Neural progenitor cell (in vitro differentiated cells): ENCODE results near the gene ZFAND4. TPM values are rescaled to one million over a fixed set of nuclear protein-coding genes. Genes with fewer than 3 reads are reported as not detected.
"Not testable (repeated sequence)": the region's sequence is repeated elsewhere in the genome, so short reads cannot be mapped to it uniquely, and the experiment has no call there.

Experiments
- DNase-seq: peaks from one replicate; pipeline ENCODE4 v3.0.0-alpha.2; 2016; ENCODE audit warnings: low spot score
- H2AFZ ChIP-seq: fragments of 200-600 bp; sonication (generic); replicated peaks from 2 replicates; pipeline ENCODE4 v1.6.1; 2016; ENCODE audit warnings: antibody characterized with exemption
- H3F3A ChIP-seq: fragments of 200-600 bp; sonication (generic); 2 replicates; pipeline ENCODE4 v1.6.1; 2016; ENCODE audit warnings: antibody characterized with exemption, low read depth
- H3K27ac ChIP-seq: fragments of 200-600 bp; sonication (generic); 2 replicates; pipeline ENCODE4 v1.5.1; 2016; ENCODE audit warnings: mild to moderate bottlenecking
- H3K27me3 ChIP-seq: fragments of 200-600 bp; sonication (generic); 2 replicates; pipeline ENCODE4 v1.6.1; 2016; ENCODE audit warnings: mild to moderate bottlenecking, moderate library complexity
- H3K36me3 ChIP-seq: fragments of 200-600 bp; sonication (generic); 2 replicates; pipeline ENCODE4 v1.5.1; 2016
- H3K4me1 ChIP-seq: fragments of 200-600 bp; sonication (generic); 2 replicates; pipeline ENCODE4 v1.6.1; 2016; ENCODE audit warnings: mixed run types
- H3K4me2 ChIP-seq: fragments of 200-600 bp; sonication (generic); 2 replicates; pipeline ENCODE4 v1.6.1; 2016
- H3K4me3 ChIP-seq: fragments of 200-600 bp; sonication (generic); 2 replicates; pipeline ENCODE4 v1.5.1; 2016
- H3K79me2 ChIP-seq: fragments of 200-600 bp; sonication (generic); 2 replicates; pipeline ENCODE4 v1.6.1; 2016; ENCODE audit warnings: low read depth
- H3K9ac ChIP-seq: fragments of 200-600 bp; sonication (generic); 2 replicates; pipeline ENCODE4 v1.6.1; 2016
- H3K9me3 ChIP-seq: fragments of 200-600 bp; sonication (generic); 2 replicates; pipeline ENCODE4 v1.5.1; 2016; ENCODE audit warnings: low read depth
- H4K20me1 ChIP-seq: fragments of 200-600 bp; sonication (generic); 2 replicates; pipeline ENCODE4 v1.6.1; 2016; ENCODE audit warnings: low read depth
- H3K27ac Mint-ChIP-seq: 3 replicates; pipeline ENCODE4 v1.8.0; 2021; ENCODE audit warnings: mixed read lengths
- H3K27me3 Mint-ChIP-seq: 2 replicates; pipeline ENCODE4 v1.8.0; 2022; ENCODE audit warnings: low read depth, mild to moderate bottlenecking, inconsistent platforms, moderate library complexity, mixed read lengths; ENCODE audit not compliant: insufficient read depth
- H3K36me3 Mint-ChIP-seq: 3 replicates; pipeline ENCODE4 v1.8.0; 2021; ENCODE audit warnings: mixed read lengths
- H3K4me1 Mint-ChIP-seq: 3 replicates; pipeline ENCODE4 v1.8.0; 2021; ENCODE audit warnings: mixed read lengths
- H3K4me3 Mint-ChIP-seq: 3 replicates; pipeline ENCODE4 v1.8.0; 2021; ENCODE audit warnings: mild to moderate bottlenecking, moderate library complexity, mixed read lengths
- H3K9me3 Mint-ChIP-seq: 3 replicates; pipeline ENCODE4 v1.8.0; 2020; ENCODE audit warnings: mixed read lengths
- CTCF ChIP-seq: fragments of 200-600 bp; sonication (generic); IDR thresholded peaks from 2 replicates; pipeline ENCODE4 v1.5.1; 2017; ENCODE audit warnings: antibody characterized with exemption, mild to moderate bottlenecking
- EZH2 ChIP-seq: fragments of 200-600 bp; sonication (generic); IDR thresholded peaks from 2 replicates; pipeline ENCODE4 v1.6.1; 2017; ENCODE audit warnings: antibody characterized with exemption, mild to moderate bottlenecking, moderate library complexity
- EZH2phosphoT487 ChIP-seq: fragments of 200-600 bp; sonication (generic); IDR thresholded peaks from 2 replicates; pipeline ENCODE4 v1.6.1; 2017; ENCODE audit warnings: antibody characterized with exemption
- total RNA-seq: library from RNA; depleted of rRNA; stranded (reverse); fragments of >200 nt; gene quantifications from 2 replicates; pipeline ENCODE4 v1.2.3, GENCODE V29; 2015; ENCODE audit warnings: low replicate concordance

The ZFAND4 gene
- total RNA-seq, 1 donor from 2014 or later, result 22.8 TPM

GRCh38 chr10:45608052-45608451 is 64.5 kb downstream of the ZFAND4 start:
- no peaks in the 10 kb centered on the region for H3K4me1 Mint-ChIP-seq
- Histone ChIP-seq H3K4me3 (no peak overlapping the region), H3K27me3 (no peaks in the 10 kb centered on the region), H3K36me3 (no peaks in the 10 kb centered on the region), H4K20me1 (no peaks in the 10 kb centered on the region), H3K79me2 (no peaks in the 10 kb centered on the region), H3F3A (no peaks in the 10 kb centered on the region), H3K9me3 (no peaks in the 10 kb centered on the region), H3K27ac (no peak overlapping the region), H3K9ac (no peak overlapping the region), H3K4me1 (no peaks in the 10 kb centered on the region), H2AFZ (no peak overlapping the region), H3K4me2 (no peak overlapping the region)
- no peak for DNase-seq
- H3K27me3 Mint-ChIP-seq, result no peaks in the 10 kb centered on the region
- peaks cover 8% of the 10 kb centered on the region for H3K36me3 Mint-ChIP-seq
- no peak overlapping the region for H3K4me3 Mint-ChIP-seq
- no peak for TF ChIP-seq EZH2
- H3K27ac Mint-ChIP-seq, result no peak overlapping the region
- no peaks in the 10 kb centered on the region for H3K9me3 Mint-ChIP-seq

- H3K4me1 Mint-ChIP-seq, result no peaks in the 10 kb centered on the region
- H3K4me2 ChIP-seq, result no peak overlapping the region
- no peak overlapping the region for H3K4me3 Mint-ChIP-seq
- no peaks in the 10 kb centered on the region for H3K9me3 Mint-ChIP-seq
- no peaks in the 10 kb centered on the region for H4K20me1 ChIP-seq
- no peaks in the 10 kb centered on the region for H3K27me3 ChIP-seq
- H3K36me3 Mint-ChIP-seq, result peaks cover 7% of the 10 kb centered on the region
- no peaks in the 10 kb centered on the region for H3F3A ChIP-seq
- DNase-seq, result no peak
- no peak overlapping the region for H3K4me3 ChIP-seq
- H3K27ac ChIP-seq, result no peak overlapping the region
- no peak overlapping the region for H3K9ac ChIP-seq
- no peaks in the 10 kb centered on the region for H3K79me2 ChIP-seq
- H3K4me1 ChIP-seq, result no peaks in the 10 kb centered on the region
- H3K9me3 ChIP-seq, result no peaks in the 10 kb centered on the region
- no peak overlapping the region for H3K27ac Mint-ChIP-seq
- H3K27me3 Mint-ChIP-seq, result no peaks in the 10 kb centered on the region
- no peaks in the 10 kb centered on the region for H3K36me3 ChIP-seq
- no peak for TF ChIP-seq CTCF
- no peak for TF ChIP-seq EZH2phosphoT487
- TF ChIP-seq EZH2, result no peak
- no peak overlapping the region for H2AFZ ChIP-seq
These were observed 65.3 kb downstream of the ZFAND4 start for GRCh38 chr10:45607276-45607675.

- Mint-ChIP-seq H3K4me3 (no peak overlapping the region), H3K27ac (no peak overlapping the region), H3K27me3 (no peaks in the 10 kb centered on the region), H3K9me3 (no peaks in the 10 kb centered on the region), H3K36me3 (no peaks in the 10 kb centered on the region), H3K4me1 (no peaks in the 10 kb centered on the region)
- no peaks in the 10 kb centered on the region for H3K36me3 ChIP-seq
- H3K79me2 ChIP-seq, result no peaks in the 10 kb centered on the region
- no peak for DNase-seq
- H4K20me1 ChIP-seq, result no peaks in the 10 kb centered on the region
- H3F3A ChIP-seq, result no peaks in the 10 kb centered on the region
- no peak overlapping the region for H3K4me3 ChIP-seq
- H3K4me2 ChIP-seq, result no peak overlapping the region
- H2AFZ ChIP-seq, result no peak overlapping the region
- H3K4me1 ChIP-seq, result no peaks in the 10 kb centered on the region
- no peaks in the 10 kb centered on the region for H3K9me3 ChIP-seq
- no peaks in the 10 kb centered on the region for H3K27me3 ChIP-seq
- TF ChIP-seq CTCF (no peak), EZH2phosphoT487 (no peak), EZH2 (no peak)
- no peak overlapping the region for H3K27ac ChIP-seq
- no peak overlapping the region for H3K9ac ChIP-seq
These were observed 69.7 kb downstream of the ZFAND4 start for GRCh38 chr10:45602836-45603235.

GRCh38 chr10:45602082-45602730 is 70.4 kb downstream of the ZFAND4 start:
- TF ChIP-seq EZH2phosphoT487 (no peak), CTCF (no peak), EZH2 (no peak)
- Histone ChIP-seq H3K9ac (no peak overlapping the region), H3K36me3 (no peaks in the 10 kb centered on the region), H3K27ac (no peak overlapping the region), H3K4me3 (no peak overlapping the region), H3K79me2 (no peaks in the 10 kb centered on the region), H3F3A (no peaks in the 10 kb centered on the region), H3K4me1 (no peaks in the 10 kb centered on the region), H3K4me2 (no peak overlapping the region), H2AFZ (no peak overlapping the region), H3K27me3 (no peaks in the 10 kb centered on the region), H3K9me3 (no peaks in the 10 kb centered on the region), H4K20me1 (no peaks in the 10 kb centered on the region)
- H3K4me1 Mint-ChIP-seq, result no peaks in the 10 kb centered on the region
- no peaks in the 10 kb centered on the region for H3K36me3 Mint-ChIP-seq
- H3K27me3 Mint-ChIP-seq, result no peaks in the 10 kb centered on the region
- H3K4me3 Mint-ChIP-seq, result no peak overlapping the region
- DNase-seq, result no peak
- no peaks in the 10 kb centered on the region for H3K9me3 Mint-ChIP-seq
- no peak overlapping the region for H3K27ac Mint-ChIP-seq

GRCh38 chr10:45601254-45601930 is 71.2 kb downstream of the ZFAND4 start:
- H3K27me3 Mint-ChIP-seq, H3K9ac ChIP-seq, H3K36me3 ChIP-seq, H3K79me2 ChIP-seq, H3K27ac ChIP-seq, H3K27me3 ChIP-seq, H3F3A ChIP-seq, H3K4me2 ChIP-seq, H3K4me1 ChIP-seq, H2AFZ ChIP-seq, H3K4me3 ChIP-seq, H3K9me3 Mint-ChIP-seq, H3K9me3 ChIP-seq, H3K27ac Mint-ChIP-seq, H4K20me1 ChIP-seq, H3K4me1 Mint-ChIP-seq, H3K4me3 Mint-ChIP-seq, H3K36me3 Mint-ChIP-seq, DNase-seq: not testable (repeated sequence)
